GM23338 (cell line): ENCODE data around the gene RANBP1.

ENCODE experiments used
- CREB1 ChIP-seq: fragments of 250-450 bp; sonication (Bioruptor Pico); IDR thresholded peaks from 2 replicates; pipeline ENCODE4 v1.5.0; 2020; ENCODE audit warnings: low read depth, mild to moderate bottlenecking, moderate library complexity
- CTCF ChIP-seq, 2 experiments: fragments of 200-600 bp in 1 of 2; sonication (generic) in 1 of 2; conservative IDR thresholded peaks; 2 replicates each; pipeline versions ENCODE4 v1.5.1 to v1.6.1; 2016 to 2017; ENCODE audit warnings: antibody characterized with exemption in 2 of 2, low read depth in 2 of 2, mild to moderate bottlenecking in 2 of 2, moderate library complexity in 1 of 2
- ETS1 ChIP-seq: IDR thresholded peaks from 2 replicates; pipeline ENCODE4 v1.6.1; 2016; ENCODE audit warnings: antibody characterized with exemption
- EZH2 ChIP-seq: fragments of 200-600 bp; sonication (generic); IDR thresholded peaks from one replicate; pipeline ENCODE4 v1.8.0; 2017; ENCODE audit warnings: antibody characterized with exemption, mild to moderate bottlenecking, low read depth; ENCODE audit not compliant: unreplicated experiment
- EZH2phosphoT487 ChIP-seq: fragments of 200-600 bp; sonication (generic); IDR thresholded peaks from one replicate; pipeline ENCODE4 v1.8.1; 2018; ENCODE audit warnings: antibody characterized with exemption; ENCODE audit not compliant: unreplicated experiment
- JUNB ChIP-seq: IDR thresholded peaks from one replicate; pipeline ENCODE4 v1.6.1; 2016; ENCODE audit warnings: antibody characterized with exemption; ENCODE audit not compliant: unreplicated experiment
- NANOG ChIP-seq: IDR thresholded peaks from 2 replicates; pipeline ENCODE4 v1.6.1; 2016; ENCODE audit warnings: antibody characterized with exemption, borderline replicate concordance
- POLR2AphosphoS5 ChIP-seq: IDR thresholded peaks from 2 replicates; pipeline ENCODE4 v1.6.1; 2016; ENCODE audit warnings: antibody characterized with exemption, low read depth
- STAT1 ChIP-seq: IDR thresholded peaks from one replicate; pipeline ENCODE4 v1.6.1; 2016; ENCODE audit warnings: antibody characterized with exemption; ENCODE audit not compliant: unreplicated experiment
- ZNF331 ChIP-seq: fragments of 250-450 bp; sonication (Bioruptor Pico); IDR thresholded peaks from 2 replicates; pipeline ENCODE4 v1.5.0; 2020; ENCODE audit warnings: low read depth, mild to moderate bottlenecking, moderate library complexity
- TF ChIP-seq, protein P1 (sequence below): IDR thresholded peaks from one replicate; pipeline ENCODE4 v1.6.1; 2018; ENCODE audit warnings: antibody characterized with exemption; ENCODE audit not compliant: unreplicated experiment
- TF ChIP-seq, protein P2 (sequence below): fragments of 250-450 bp; sonication (Bioruptor Pico); IDR thresholded peaks from 2 replicates; pipeline ENCODE4 v1.5.0; 2020; ENCODE audit warnings: mild to moderate bottlenecking, moderate library complexity

GRCh38 chr22:20093418-20094196 lies 22.3 kb upstream of the RANBP1 start:
- TF ChIP-seq CTCF (conservative IDR thresholded peaks at IDR 0.05; ENCODE audit: low read depth in 2 of 2) (no peak), ZNF331 (no peak), EZH2 (no peak), STAT1 (no peak), POLR2AphosphoS5 (no peak), CREB1 (CRISPR knock-in tag) (no peak), EZH2phosphoT487 (no peak), ETS1 (no peak), NANOG (no peak), JUNB (no peak)
- TF ChIP-seq, protein P1, sequence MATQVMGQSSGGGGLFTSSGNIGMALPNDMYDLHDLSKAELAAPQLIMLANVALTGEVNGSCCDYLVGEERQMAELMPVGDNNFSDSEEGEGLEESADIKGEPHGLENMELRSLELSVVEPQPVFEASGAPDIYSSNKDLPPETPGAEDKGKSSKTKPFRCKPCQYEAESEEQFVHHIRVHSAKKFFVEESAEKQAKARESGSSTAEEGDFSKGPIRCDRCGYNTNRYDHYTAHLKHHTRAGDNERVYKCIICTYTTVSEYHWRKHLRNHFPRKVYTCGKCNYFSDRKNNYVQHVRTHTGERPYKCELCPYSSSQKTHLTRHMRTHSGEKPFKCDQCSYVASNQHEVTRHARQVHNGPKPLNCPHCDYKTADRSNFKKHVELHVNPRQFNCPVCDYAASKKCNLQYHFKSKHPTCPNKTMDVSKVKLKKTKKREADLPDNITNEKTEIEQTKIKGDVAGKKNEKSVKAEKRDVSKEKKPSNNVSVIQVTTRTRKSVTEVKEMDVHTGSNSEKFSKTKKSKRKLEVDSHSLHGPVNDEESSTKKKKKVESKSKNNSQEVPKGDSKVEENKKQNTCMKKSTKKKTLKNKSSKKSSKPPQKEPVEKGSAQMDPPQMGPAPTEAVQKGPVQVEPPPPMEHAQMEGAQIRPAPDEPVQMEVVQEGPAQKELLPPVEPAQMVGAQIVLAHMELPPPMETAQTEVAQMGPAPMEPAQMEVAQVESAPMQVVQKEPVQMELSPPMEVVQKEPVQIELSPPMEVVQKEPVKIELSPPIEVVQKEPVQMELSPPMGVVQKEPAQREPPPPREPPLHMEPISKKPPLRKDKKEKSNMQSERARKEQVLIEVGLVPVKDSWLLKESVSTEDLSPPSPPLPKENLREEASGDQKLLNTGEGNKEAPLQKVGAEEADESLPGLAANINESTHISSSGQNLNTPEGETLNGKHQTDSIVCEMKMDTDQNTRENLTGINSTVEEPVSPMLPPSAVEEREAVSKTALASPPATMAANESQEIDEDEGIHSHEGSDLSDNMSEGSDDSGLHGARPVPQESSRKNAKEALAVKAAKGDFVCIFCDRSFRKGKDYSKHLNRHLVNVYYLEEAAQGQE, result no peak
- TF ChIP-seq, protein P2, sequence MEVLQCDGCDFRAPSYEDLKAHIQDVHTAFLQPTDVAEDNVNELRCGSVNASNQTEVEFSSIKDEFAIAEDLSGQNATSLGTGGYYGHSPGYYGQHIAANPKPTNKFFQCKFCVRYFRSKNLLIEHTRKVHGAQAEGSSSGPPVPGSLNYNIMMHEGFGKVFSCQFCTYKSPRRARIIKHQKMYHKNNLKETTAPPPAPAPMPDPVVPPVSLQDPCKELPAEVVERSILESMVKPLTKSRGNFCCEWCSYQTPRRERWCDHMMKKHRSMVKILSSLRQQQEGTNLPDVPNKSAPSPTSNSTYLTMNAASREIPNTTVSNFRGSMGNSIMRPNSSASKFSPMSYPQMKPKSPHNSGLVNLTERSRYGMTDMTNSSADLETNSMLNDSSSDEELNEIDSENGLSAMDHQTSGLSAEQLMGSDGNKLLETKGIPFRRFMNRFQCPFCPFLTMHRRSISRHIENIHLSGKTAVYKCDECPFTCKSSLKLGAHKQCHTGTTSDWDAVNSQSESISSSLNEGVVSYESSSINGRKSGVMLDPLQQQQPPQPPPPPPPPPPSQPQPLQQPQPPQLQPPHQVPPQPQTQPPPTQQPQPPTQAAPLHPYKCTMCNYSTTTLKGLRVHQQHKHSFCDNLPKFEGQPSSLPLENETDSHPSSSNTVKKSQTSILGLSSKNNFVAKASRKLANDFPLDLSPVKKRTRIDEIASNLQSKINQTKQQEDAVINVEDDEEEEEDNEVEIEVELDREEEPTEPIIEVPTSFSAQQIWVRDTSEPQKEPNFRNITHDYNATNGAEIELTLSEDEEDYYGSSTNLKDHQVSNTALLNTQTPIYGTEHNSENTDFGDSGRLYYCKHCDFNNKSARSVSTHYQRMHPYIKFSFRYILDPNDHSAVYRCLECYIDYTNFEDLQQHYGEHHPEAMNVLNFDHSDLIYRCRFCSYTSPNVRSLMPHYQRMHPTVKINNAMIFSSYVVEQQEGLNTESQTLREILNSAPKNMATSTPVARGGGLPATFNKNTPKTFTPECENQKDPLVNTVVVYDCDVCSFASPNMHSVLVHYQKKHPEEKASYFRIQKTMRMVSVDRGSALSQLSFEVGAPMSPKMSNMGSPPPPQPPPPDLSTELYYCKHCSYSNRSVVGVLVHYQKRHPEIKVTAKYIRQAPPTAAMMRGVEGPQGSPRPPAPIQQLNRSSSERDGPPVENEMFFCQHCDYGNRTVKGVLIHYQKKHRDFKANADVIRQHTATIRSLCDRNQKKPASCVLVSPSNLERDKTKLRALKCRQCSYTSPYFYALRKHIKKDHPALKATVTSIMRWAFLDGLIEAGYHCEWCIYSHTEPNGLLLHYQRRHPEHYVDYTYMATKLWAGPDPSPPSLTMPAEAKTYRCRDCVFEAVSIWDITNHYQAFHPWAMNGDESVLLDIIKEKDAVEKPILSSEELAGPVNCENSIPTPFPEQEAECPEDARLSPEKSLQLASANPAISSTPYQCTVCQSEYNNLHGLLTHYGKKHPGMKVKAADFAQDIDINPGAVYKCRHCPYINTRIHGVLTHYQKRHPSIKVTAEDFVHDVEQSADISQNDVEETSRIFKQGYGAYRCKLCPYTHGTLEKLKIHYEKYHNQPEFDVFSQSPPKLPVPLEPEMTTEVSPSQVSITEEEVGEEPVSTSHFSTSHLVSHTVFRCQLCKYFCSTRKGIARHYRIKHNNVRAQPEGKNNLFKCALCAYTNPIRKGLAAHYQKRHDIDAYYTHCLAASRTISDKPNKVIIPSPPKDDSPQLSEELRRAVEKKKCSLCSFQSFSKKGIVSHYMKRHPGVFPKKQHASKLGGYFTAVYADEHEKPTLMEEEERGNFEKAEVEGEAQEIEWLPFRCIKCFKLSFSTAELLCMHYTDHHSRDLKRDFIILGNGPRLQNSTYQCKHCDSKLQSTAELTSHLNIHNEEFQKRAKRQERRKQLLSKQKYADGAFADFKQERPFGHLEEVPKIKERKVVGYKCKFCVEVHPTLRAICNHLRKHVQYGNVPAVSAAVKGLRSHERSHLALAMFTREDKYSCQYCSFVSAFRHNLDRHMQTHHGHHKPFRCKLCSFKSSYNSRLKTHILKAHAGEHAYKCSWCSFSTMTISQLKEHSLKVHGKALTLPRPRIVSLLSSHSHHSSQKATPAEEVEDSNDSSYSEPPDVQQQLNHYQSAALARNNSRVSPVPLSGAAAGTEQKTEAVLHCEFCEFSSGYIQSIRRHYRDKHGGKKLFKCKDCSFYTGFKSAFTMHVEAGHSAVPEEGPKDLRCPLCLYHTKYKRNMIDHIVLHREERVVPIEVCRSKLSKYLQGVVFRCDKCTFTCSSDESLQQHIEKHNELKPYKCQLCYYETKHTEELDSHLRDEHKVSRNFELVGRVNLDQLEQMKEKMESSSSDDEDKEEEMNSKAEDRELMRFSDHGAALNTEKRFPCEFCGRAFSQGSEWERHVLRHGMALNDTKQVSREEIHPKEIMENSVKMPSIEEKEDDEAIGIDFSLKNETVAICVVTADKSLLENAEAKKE, result no peak
